Body of pancreas (tissue), 4 donors: ENCODE measurements around the gene PALLD.

Experiments used
- POLR2A ChIP-seq, 3 donors: fragments of 450-650 bp; IDR thresholded peaks; one replicate each; pipeline ENCODE4 v1.6.1; 2016; ENCODE audit warnings: antibody characterized with exemption in 3 of 3, mild to moderate bottlenecking in 2 of 3
- TF ChIP-seq, protein P1 (sequence below), 7 experiments: fragments of 450-650 bp in 4 of 7; fragments of 200-600 bp in 3 of 7; sonication (generic) in 3 of 7; IDR thresholded peaks; one replicate each; pipeline ENCODE4 v1.5.1; 2016 to 2019; ENCODE audit warnings: antibody characterized with exemption in 7 of 7

DNA sequence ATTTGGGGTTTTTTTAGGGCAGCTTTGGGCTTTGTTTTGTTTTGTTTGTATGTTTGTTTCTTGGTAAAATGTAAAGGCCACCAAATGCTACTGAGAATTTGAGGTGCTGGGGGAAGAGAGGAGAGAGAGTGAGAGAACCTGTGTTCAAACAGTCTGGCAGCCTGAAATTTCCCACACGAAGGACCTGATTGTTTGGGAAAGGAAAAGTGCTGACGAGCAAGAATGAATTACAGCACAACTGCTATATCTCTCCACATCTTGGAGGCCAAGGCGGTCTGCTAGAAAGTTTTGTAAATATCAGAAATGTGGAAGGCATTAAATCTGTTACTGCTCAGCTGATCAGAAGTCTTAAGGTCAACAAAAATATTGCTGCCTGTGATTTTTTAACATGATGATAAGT is 170.5 kb downstream of the PALLD start:
- TF ChIP-seq, protein P1, sequence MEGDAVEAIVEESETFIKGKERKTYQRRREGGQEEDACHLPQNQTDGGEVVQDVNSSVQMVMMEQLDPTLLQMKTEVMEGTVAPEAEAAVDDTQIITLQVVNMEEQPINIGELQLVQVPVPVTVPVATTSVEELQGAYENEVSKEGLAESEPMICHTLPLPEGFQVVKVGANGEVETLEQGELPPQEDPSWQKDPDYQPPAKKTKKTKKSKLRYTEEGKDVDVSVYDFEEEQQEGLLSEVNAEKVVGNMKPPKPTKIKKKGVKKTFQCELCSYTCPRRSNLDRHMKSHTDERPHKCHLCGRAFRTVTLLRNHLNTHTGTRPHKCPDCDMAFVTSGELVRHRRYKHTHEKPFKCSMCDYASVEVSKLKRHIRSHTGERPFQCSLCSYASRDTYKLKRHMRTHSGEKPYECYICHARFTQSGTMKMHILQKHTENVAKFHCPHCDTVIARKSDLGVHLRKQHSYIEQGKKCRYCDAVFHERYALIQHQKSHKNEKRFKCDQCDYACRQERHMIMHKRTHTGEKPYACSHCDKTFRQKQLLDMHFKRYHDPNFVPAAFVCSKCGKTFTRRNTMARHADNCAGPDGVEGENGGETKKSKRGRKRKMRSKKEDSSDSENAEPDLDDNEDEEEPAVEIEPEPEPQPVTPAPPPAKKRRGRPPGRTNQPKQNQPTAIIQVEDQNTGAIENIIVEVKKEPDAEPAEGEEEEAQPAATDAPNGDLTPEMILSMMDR (IDR thresholded peaks at IDR 0.05): no peak
- TF ChIP-seq POLR2A (IDR thresholded peaks at IDR 0.05): no peak
